Panc1 (cell line): ENCODE measurements around the gene NDUFAF3. TPM values are rescaled to one million over a fixed set of nuclear protein-coding genes. Genes with fewer than 3 reads are reported as not detected.

Experiments
- ATAC-seq: fragments of 200-7000 bp; cut with Tn5 transposase; 2 replicates; pipeline ENCODE4 v1.9.1; 2020; ENCODE audit warnings: mild to moderate bottlenecking, moderate library complexity
- BruUV-seq: library from RNA; stranded (reverse); fragments of 400-500 nt; replicated peaks from 2 replicates; lab custom pipeline; 2021; lab: Mats Ljungman, UMichigan
- CTCF ChIA-PET: fragments of 300-600 bp; sonication (Branson Sonifier 250); formaldehyde crosslinking; loops from one replicate; lab custom pipeline; 2022; ENCODE audit warnings: antibody characterized with exemption; lab: Charles Lee
- POLR2A ChIA-PET: fragments of 300-600 bp; sonication (Branson Sonifier 250); formaldehyde crosslinking; loops from one replicate; lab custom pipeline; 2022; ENCODE audit warnings: antibody characterized with exemption; lab: Charles Lee
- DNase-seq: peaks from one replicate; pipeline ENCODE4 v3.0.0-alpha.2; 2010; ENCODE audit warnings: low read depth, low spot score
- H3K27ac ChIP-seq: 2 replicates; pipeline ENCODE4 v1.5.1; 2011; ENCODE audit warnings: mild to moderate bottlenecking, low read length, inconsistent platforms
- H3K27me3 ChIP-seq: fragments of 200-500 bp; sonication (Bioruptor generic); 2 replicates; pipeline ENCODE4 v1.6.0; 2014; ENCODE audit warnings: low read length, inconsistent platforms; ENCODE audit not compliant: control insufficient read depth, insufficient read depth
- H3K36me3 ChIP-seq: fragments of 200-500 bp; sonication (Bioruptor generic); 2 replicates; pipeline ENCODE4 v1.5.1; 2014; ENCODE audit warnings: inconsistent platforms, mild to moderate bottlenecking, low read length, moderate library complexity; ENCODE audit not compliant: control insufficient read depth, insufficient read depth
- H3K4me1 ChIP-seq: 2 replicates; pipeline ENCODE4 v1.5.1; 2011; ENCODE audit warnings: inconsistent platforms, mild to moderate bottlenecking, low read length, moderate library complexity; ENCODE audit not compliant: control insufficient read depth, insufficient read depth
- H3K4me3 ChIP-seq, 2 experiments: 2 replicates each; pipeline ENCODE4 v1.5.1; 2011 to 2012; ENCODE audit warnings: low read depth in 2 of 2, low read length in 2 of 2, mild to moderate bottlenecking in 2 of 2, inconsistent platforms in 1 of 2, moderate library complexity in 1 of 2
- H3K9me3 ChIP-seq: fragments of 200-500 bp; sonication (Bioruptor generic); 2 replicates; pipeline ENCODE4 v1.5.1; 2014; ENCODE audit warnings: low read depth, mild to moderate bottlenecking, inconsistent platforms, low read length, moderate library complexity; ENCODE audit not compliant: control insufficient read depth, insufficient read depth
- CTCF ChIP-seq: fragments of 450-650 bp; IDR thresholded peaks from 2 replicates; pipeline ENCODE4 v1.5.1; 2017; ENCODE audit warnings: mild to moderate bottlenecking
- POLR2AphosphoS5 ChIP-seq: IDR thresholded peaks from 2 replicates; pipeline ENCODE4 v1.6.1; 2012; ENCODE audit warnings: mild to moderate bottlenecking, low read depth, low read length, moderate library complexity
- REST ChIP-seq, 2 experiments: IDR thresholded peaks; 2 replicates each; pipeline ENCODE4 v1.6.1; 2011 to 2012; ENCODE audit warnings: low read depth in 2 of 2, control low read depth in 1 of 2, low read length in 1 of 2, mild to moderate bottlenecking in 1 of 2, moderate library complexity in 1 of 2; ENCODE audit not compliant: insufficient read depth in 1 of 2
- SIN3A ChIP-seq: IDR thresholded peaks from 2 replicates; pipeline ENCODE4 v1.6.1; 2012; ENCODE audit warnings: low read depth, mild to moderate bottlenecking, low read length, moderate library complexity, borderline replicate concordance; ENCODE audit not compliant: insufficient read depth
- TCF7L2 ChIP-seq: IDR thresholded peaks from 2 replicates; pipeline ENCODE4 v1.6.1; 2011; ENCODE audit warnings: mild to moderate bottlenecking, low read depth, low read length, inconsistent platforms
- in situ Hi-C: cut with HindIII; loops from 2 replicates; pipeline ENCODE4 v1.10.0; 2016; ENCODE audit warnings: low sequenced_read_pairs, low pct_unique_long_range_greater_than_20kb
- intact Hi-C: fragments of 100-400 bp; cut with micrococcal nuclease; formaldehyde crosslinking; loops from one replicate; pipeline ENCODE4 v1.10.0; 2022; ENCODE audit not compliant: unreplicated experiment
- total RNA-seq: library from RNA; stranded (reverse); gene quantifications from one replicate; pipeline ENCODE4 v1.2.1, GENCODE V29; 2021; ENCODE audit not compliant: unreplicated experiment

Gene NDUFAF3
- total RNA-seq, 1 experiment from 2014 or later, result 101 TPM

- Histone ChIP-seq H3K9me3 (no peaks in the 10 kb centered on the region), H3K4me3 (no peak overlapping the region), H3K27ac (no peak overlapping the region), H3K27me3 (no peaks in the 10 kb centered on the region), H3K36me3 (peaks cover 8% of the 10 kb centered on the region), H3K4me1 (no peaks in the 10 kb centered on the region)
- CTCF ChIA-PET, result no interaction called here
- POLR2A ChIA-PET, result no interaction called here
- ATAC-seq (no peak), DNase-seq (no peak)
- in situ Hi-C loops, result no loop called here
- BruUV-seq, result no TSS peak
- intact Hi-C loops, result no loop called here
- TF ChIP-seq TCF7L2, result no peak
- TF ChIP-seq REST (IDR thresholded peaks at IDR 0.05; ENCODE audit: insufficient read depth in 1 of 2, low read depth in 2 of 2, low read length in 1 of 2), result no peak
- TF ChIP-seq SIN3A, result no peak
- no peak for TF ChIP-seq POLR2AphosphoS5
- TF ChIP-seq CTCF, result no peak
Measured at GRCh38 chr3:48982016-48982415, 39.9 kb upstream of the NDUFAF3 start.

GRCh38 chr3:48982686-48983085 lies 39.2 kb upstream of the NDUFAF3 start:
- no peak for ATAC-seq
- H3K4me1 ChIP-seq, result no peaks in the 10 kb centered on the region
- DNase-seq, result no peak
- no peaks in the 10 kb centered on the region for H3K9me3 ChIP-seq
- TF ChIP-seq POLR2AphosphoS5 (no peak), TCF7L2 (no peak), REST (IDR thresholded peaks at IDR 0.05; ENCODE audit: insufficient read depth in 1 of 2, low read depth in 2 of 2, low read length in 1 of 2) (no peak), CTCF (no peak), SIN3A (no peak)
- no peak overlapping the region for H3K4me3 ChIP-seq
- BruUV-seq, result no TSS peak
- CTCF ChIA-PET, result no interaction called here
- no peaks in the 10 kb centered on the region for H3K27me3 ChIP-seq
- intact Hi-C loops, result no loop called here
- no peak overlapping the region for H3K27ac ChIP-seq
- POLR2A ChIA-PET, result no interaction called here
- peaks cover 8% of the 10 kb centered on the region for H3K36me3 ChIP-seq
- in situ Hi-C loops, result no loop called here
